HG03039 (cell line): ENCODE results near the gene MTUS2.
"Not testable (repeated sequence)": the region's sequence is repeated elsewhere in the genome, so short reads cannot be mapped to it uniquely, and the experiment has no call there.

Experiments used
- ATAC-seq: cut with Tn5 transposase; IDR thresholded peaks from one replicate; pipeline ENCODE4 v1.9.1; 2021; ENCODE audit warnings: mild to moderate bottlenecking, moderate library complexity; ENCODE audit not compliant: unreplicated experiment

Gene MTUS2

DNA sequence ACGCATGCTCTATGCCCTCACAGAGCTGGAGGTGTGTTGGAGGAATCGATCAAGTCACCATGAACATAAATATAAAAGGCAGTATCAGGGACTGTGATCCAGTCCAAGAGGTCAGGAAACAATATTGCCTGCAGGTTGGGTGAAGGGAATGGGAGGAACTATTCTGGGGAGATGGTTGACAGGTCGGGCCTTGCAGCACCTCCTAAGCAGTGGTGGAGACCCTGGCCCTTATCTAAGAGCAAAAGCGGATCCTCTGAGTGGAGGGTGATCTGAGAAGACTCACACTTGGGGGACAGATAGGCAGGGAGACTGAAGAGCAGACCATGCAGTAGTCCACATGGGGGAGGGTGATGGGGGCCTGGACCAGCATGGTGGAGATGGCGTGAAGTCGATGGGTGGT lies 561.9 kb downstream of the MTUS2 start:
- ATAC-seq = no peak

DNA sequence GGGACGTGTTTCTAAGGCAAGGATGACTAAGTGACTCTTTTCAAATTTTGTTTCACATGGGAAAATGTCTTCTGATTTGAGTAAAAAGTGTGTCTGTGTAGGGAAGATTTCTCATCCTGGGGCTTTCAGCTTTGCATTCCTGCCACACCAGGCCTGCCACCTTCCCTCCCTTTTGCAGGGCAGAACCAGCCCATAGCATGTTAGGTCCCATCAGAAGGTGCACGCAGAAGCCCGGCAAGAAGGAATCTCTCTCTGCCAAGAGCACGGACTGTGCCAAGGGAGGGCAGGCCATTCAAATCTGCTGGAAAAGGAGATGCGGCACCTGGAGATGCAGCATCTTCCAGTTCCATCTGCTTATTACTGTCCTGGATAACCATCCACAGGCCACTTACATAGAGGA lies 563.3 kb downstream of the MTUS2 start:
- ATAC-seq = no peak

DNA sequence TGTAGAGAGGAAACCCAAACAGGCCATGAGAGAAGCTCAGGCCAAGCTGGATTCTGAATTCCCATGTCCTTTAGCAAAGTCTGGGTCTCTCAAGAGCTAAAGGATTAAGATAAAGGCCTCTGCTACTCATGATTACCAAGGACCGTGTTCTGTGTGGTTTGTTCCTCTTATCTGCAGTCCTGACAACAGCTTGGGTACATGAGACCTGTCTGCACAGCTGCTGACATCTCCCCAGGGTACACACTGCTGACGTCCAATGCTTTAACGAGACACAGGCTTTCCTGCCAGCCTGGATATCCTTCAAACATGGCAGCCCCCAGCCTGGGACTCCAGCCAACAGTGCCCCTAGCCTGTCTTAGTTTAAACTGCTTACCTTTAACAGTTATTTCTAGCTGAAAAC lies 564.3 kb downstream of the MTUS2 start:
- ATAC-seq = no peak

DNA sequence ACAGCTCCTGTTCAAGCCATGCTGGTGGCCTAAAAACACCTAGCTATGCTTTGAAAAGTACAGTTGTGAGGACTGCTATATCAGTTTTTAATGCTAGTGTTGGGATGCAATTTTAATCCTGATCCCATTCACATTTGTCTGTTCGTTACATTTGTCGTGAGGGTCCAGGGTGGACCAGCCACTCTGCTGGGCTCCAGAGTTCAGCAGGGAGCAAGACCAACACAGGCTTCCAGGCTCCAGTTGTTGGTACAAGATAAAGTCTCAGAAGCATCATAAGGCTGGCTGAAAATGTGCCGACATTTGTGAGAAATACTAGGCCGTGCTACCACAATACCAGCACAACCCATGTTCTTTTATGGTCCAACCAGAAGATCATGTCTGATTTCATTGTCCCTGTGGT lies 564.7 kb downstream of the MTUS2 start:
- ATAC-seq = no peak

DNA sequence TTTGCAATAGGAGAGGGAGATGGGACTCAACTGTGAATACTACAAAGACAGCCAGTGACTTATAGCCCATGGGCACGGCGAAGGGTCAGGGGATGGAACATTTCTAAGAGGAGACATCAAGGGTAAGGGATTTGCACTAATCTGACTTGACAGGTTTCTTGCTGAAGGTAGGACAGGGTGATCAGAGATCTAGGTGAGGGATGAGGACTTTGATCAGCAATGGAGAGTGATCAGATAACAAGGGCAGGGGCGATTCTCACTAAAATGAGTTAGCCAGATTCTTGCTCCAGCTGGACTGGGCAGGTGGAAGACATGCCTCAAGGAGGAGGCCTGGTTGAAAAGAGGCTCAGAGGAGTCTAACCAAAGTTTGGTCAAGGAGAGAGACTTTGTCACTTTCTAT lies 566.1 kb downstream of the MTUS2 start:
- ATAC-seq = no peak

DNA sequence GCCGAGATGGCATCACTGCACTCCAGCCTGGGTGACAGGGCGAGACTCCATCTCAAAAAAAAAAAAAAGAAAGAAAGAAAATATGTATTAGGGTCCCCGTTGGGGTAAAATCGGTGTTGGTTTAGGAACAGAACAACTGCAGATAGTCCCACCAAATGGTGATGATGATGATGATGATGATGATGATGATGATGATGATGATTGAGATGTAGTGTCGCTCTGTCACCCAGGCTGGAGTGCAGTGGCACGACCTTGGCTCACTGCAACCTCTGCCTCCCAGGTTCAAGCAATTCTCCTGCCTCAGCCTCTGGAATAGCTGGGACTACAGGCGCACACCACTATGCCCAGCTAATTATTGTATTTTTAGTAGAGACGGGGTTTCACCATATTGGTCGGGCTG lies 570.5 kb downstream of the MTUS2 start:
- not testable (repeated sequence) for ATAC-seq

DNA sequence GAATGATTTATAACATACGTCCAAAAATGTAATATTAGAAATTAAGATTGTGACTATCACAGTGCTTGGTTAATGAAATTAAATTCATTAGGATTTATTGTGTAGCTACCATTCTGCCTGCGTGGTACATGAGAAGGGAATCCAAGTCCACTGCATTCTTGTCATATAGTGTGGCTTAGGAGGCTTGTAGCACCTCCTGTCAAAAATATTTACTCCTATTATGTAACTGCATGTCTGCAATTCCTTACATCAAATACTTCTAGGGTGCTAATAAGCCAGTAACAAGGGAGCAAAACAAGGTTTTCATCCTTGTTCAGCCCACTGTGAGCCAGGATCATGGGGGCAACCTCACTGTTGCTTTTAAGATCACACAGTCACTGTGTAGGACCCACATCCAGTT lies 576.3 kb downstream of the MTUS2 start:
- no peak for ATAC-seq

DNA sequence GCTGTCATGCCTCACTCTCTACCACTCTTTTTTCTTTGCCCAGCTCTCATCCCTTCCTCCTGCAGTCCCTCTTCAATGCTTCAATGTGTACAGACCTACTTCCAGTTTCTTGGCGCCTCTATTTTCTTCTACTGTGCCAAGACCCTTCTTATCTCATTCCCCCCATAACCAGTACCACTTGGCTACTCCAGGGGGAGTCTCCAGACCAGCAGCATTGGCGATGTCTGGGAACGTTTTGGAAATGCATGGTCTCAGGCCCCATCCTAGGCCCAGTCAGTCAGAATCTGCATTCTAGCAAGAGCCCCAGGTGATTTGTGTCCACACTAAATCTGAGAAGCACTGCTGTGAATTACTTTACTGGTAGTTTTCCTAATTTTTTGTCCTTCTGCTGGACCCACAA lies 577.1 kb downstream of the MTUS2 start:
- no peak for ATAC-seq

DNA sequence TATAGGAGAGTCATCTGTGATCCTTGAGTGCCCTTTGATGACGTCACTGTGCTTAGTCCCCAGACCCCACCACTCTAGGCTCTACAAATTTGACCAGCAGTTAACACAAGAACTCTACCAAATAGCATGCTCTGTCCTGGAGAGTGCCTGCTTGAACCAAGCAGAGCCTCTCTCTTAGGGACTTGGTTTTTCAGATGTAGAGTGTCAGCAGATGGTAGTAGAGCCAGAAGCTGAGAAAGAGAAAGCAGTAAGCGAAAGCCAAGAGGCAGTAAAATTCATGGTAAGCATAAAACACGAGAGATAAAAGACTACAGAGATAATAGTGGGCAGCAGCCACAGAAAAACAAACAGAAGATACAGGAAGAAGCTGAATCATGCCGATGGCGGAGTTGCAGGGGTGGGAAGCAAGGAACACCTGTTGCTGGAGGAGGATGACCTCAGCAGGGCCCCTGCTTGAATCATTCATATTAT lies 582.1 kb downstream of the MTUS2 start:
- no peak for ATAC-seq

DNA sequence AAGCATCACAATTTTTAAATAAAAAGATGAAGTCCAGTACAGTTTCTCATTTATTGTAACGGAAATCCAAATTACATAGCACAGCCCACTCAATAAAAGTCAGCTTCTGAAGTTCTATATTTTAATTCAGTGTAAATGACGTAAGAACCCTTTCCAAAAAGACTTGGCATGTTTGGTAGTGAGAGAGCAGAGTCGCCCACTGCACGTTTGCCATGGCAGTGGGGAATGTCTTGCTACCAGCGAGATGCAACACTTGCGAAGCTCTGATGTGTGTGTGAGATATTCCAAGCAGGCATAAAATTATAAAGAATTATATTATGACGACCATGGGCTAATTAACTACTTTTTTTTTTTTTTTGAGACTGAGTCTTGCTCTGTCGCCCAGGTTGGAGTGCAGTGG lies 585.3 kb downstream of the MTUS2 start:
- ATAC-seq = no peak

DNA sequence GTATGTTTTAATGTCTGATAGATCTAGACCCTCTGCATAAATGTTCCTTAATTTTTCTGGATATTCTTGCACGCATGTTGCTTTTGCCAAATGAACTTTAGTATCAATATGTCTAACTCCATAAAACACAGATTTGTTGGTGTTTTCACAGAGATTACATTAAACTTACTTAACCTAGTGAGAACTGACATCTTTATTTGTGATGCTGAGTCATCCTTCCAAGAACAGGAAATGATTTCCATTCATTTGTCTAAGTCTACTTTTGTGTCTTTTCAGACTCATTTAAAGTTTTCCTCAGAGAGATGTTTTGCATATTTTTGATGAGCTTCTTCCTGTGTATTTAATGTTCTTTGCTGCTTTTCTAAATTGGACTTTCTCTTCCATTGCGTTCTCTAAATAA lies 591.3 kb downstream of the MTUS2 start:
- ATAC-seq = no peak

DNA sequence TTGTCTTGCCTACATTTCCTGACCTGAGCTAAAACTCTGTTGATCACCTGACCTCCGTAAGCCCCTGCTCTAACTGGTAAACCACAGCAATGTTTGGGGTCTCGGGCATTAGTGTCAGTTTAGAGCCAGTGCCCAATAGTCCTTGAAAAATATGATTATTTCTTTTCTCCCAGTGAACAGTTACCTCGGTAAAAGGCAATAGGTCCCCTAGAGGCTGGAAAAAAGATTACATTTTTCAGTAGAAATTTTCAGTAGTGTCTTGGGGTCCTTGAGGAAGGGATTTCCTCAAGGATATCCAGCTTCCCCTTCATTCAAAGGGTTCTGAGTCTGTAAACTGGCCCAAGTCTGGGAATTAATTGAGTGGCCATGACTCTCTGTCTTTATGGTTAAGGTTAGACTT lies 597.9 kb downstream of the MTUS2 start:
- ATAC-seq = no peak

DNA sequence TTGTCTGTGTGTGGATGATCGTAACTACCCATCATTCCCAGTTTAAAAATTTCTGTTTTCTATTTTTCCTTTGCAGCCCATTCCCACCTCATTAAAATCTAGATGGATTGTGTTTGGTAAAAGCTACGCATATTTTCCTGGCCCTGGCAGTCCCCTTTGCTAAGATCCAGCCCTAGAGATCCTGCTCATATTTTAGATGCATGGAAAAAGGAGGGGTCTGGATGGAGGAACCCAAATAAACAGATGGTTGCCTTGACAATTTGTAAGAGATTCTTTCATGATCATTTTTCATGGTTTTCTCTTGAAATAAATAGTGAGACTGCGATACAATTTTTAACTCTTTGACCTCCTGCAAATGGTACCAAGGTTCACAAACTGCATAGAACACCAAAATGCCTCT lies 601.0 kb downstream of the MTUS2 start:
- ATAC-seq = no peak

DNA sequence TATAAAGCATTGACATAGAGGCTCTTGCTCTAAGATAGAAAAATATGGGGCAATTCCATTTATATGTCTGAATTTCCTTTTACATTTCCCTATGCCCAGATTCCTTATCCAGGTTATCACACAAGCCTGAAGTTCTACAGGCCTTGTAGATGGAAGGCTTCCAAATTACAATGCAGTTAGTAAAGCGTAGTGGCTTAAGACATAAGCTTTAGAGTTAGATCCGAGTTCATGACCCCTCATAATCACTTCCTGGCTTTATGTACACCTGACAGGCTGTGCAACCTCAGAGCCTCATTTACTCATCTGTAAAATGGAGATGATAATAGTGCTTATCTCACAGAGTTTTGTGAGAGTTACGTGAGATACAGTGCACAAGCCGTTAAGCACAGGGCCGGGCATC lies 601.9 kb downstream of the MTUS2 start:
- no peak for ATAC-seq

DNA sequence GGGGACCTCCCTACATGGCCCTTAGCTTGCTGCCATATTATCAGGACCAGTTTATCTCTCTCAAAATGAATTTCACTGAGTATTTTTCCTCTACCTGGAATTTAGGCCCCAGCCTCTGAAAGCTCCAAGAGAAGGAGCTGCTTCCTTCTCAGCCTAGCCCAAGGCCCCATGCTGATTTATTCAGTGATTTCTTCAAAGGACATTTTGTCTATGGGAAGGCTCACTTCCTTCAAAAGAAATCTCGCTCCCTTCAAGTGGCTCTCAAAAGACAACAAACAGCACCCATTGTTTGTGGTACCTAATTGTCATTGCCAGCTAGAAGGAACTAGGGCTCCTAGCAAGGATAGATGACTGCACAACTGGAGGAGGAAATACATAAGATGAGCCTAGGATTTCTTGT lies 602.9 kb downstream of the MTUS2 start:
- ATAC-seq = no peak

DNA sequence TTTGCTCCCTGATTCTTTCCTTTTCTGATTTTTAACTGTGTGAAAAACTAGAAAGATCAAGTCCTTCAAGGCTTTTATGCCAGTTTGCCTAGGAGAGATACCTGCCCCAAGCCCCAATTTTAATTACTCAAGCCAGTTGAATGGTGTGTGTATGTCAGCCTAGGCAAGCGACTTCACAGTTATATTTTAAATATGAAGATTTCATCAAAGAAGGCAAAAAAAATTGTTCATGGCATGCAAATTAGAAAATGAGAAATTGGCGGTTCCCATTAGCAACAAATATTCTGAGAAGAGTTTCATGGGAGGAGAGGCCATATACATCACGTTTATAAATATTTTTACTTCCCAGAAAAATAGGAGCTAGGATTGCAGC lies 607.8 kb downstream of the MTUS2 start:
- ATAC-seq = no peak

DNA sequence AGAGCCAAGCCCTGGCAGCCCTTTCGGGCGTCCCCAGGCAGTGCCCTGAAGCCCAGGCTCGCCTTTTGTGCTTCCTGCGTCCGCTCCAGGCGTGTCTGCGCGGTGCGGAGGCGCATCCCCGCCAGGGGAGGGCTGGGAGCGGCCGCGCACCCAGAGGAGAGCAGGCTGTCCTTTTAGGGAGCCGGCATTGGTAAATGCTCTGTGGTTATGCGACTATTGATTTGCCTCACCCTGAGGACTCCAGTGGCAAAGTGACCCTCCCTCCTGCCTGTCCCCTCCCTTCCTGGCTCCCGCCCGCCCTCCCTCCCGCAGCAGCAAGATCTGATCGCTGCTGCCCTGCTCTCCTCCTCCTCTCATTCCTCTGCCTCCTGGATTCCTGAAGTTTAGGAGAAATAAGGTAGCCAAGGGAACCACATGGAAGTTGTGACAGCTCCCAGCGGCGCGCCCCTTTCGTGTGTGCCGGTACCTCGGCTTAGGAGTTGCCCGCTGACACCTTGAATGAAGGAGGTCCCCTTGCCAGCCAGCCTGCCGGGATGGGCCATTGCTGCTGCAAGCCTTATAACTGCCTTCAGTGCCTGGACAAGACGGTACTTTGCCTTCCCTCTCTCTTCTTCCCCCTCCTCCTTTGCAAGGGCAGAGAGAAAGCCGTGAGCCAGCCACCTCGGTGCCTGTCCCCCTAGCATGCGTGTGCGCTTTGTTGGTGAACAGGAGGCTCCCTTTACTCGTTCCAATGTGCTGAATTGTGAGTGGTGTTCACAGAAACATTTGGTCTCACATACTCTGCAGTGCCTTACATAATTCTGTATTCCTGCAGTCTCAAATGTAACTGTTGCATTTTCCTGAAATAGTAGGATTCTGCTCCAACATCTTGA lies 608.4 kb downstream of the MTUS2 start:
- no peak for ATAC-seq

DNA sequence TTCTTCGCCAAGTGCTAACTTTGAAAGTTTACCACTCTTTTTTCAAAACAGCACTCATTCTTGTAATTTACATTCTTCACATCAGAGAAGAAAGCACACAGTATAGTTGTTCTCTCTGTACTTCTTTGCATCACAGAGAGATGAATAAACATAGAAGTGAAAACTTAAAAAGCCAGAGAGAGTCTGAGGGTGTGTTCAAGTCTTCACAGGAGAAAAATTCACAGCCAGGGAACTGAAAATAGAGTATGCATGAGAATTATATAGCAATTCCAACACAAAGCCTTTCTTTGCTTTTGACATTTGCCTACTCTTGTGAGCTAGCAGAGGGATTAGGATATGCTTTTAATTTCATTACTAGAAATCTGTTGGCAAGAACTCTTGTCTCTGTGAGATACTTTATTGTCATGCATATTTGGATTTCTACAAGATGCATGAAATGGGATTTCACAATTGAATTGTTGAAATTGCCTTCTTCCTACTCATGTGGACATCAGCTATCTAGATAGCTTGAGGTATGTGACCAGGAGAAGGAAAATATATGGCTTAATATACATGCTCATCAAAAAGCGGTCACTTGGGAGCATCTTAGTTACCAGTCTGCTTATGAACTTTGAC lies 609.3 kb downstream of the MTUS2 start:
- ATAC-seq = no peak

DNA sequence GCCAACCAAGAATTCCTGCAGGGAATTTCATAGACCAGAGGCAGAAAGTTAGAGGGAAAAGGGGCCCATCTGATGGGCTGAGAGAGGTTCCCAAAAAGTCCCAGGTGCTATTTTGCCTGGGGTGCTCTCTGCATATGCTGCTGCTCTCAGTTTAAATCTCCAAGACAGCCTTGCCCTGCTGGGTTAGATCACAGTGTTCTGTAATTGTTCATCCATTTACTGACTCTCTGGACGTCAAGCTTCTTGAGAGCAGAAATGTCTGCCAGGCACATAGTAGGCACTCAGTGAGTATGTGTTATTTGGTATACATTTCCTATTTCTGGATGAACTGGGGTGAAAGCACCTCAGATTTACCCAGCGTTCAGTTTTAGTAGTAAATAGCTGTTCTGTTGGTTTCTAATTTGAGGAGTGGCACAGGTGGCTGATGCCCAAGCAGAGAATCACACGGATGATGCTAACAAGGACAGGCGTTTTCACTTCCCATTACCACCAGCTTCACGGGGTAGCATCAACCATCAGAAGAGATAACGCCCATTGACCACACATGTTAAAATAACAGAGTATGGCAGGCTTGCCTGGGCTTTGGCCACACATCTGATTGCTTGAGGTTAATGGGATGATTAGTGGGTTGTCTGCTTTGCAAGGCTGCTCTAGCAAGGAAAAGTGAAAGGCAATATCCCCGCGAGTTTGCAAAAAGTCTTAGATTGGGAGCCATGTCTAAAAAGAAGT lies 614.2 kb downstream of the MTUS2 start:
- no peak for ATAC-seq

DNA sequence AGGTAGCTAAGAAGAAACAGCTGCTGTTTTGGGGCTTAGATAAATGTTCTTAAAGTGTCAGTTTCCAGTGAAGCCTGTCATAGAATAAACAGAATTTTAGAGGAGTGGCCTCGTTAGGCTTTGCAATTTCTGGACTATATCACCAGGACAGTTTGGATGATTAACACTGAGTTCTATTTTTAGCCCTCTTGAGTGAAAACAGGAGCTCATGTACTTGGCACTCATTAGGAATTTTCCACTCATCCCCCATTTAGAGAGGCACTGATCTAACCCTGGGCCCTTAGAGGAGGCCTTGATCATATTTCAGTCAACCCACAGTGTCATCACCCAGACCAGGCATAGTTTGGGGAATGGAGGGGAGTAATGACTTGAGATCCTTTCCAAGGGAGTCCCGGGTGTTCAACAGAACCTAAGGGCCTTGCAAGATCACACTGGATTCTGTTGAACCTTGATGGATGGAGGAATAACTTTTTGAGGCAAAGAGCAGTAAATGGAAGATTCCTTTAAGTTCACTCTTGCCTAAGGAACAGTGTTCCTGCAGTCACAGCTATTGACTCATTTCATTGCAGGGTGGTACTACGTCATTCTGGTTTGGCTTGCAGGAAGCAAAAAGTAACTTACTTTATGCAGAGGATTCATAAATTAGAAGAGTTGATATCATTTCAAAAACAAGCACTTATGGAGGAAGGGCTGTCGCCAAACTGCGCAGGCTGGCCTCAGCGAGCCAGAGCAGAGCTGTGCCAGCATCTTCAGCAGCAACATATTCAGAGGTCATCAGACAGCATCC lies 615.2 kb downstream of the MTUS2 start:
- no peak for ATAC-seq

DNA sequence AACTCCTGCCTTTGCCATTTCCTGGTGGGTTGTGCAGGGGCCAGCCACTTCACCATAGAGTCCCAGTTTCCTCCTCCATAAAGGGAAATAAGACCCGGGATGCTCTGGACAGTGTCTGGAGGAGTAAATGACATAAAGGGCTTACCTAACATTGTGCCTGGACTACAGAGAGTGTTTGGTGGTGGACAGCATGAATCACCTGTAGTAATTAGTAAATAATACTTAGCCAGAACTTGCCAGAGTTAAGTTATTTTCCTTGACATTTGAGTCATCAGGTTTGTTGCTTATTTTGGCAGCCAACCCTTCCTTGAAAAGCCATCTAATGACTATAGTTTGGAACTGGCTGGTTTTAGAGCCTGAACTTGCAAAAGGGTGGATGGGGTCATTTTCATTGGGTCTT lies 616.2 kb downstream of the MTUS2 start:
- no peak for ATAC-seq
